ENCODE data around the gene PINLYP. TPM values are rescaled to one million over a fixed set of nuclear protein-coding genes. Genes with fewer than 3 reads are reported as not detected.
A peak's percentile ranks its signal among the peaks of the same experiment; 100 is the strongest.

PINLYP gene
- total RNA-seq, 6 donors from 2014 or later: 1.8 to 9.4 (median 4.1) TPM

GRCh38 chr19:43534305-43534815, 41.2 kb upstream of the PINLYP start:
- H3K4me1 ChIP-seq: peaks cover 14 to 28% (median 18%) of the 10 kb centered on the region in 4 donors
- peak in 1 of 2 donors; percentile 94 for DNase-seq
- peaks cover 1 to 17% (median 9%) of the 10 kb centered on the region in 4 donors for H3K36me3 ChIP-seq
- peaks cover 0 to 7% (median 3%) of the 10 kb centered on the region in 4 donors for H3K9me3 ChIP-seq
- peak overlapping the region in 3 of 4 donors; percentile 52 to 81 (median 72) for H3K4me3 ChIP-seq
- peak overlapping the region; percentile 84 to 89 (median 88) for H3K27ac ChIP-seq
- WGBS, 2 donors: 20 to 24% methylated on average over 7 to 17 of the region's 17 CpGs
- H3K27me3 ChIP-seq: no peaks in the 10 kb centered on the region
- TF ChIP-seq CTCF (IDR thresholded peaks at IDR 0.05) (no peak), POLR2AphosphoS5 (IDR thresholded peaks at IDR 0.05) (no peak), POLR2A (IDR thresholded peaks at IDR 0.05) (no peak), EP300 (IDR thresholded peaks at IDR 0.05) (no peak)
- ATAC-seq (ENCODE audit: low FRiP score in 2 of 2): no peak

- ATAC-seq (ENCODE audit: low FRiP score in 2 of 2): no peak
Observed at GRCh38 chr19:43534816-43535761, 40.5 kb upstream of the PINLYP start.

GRCh38 chr19:43538922-43539321, 36.7 kb upstream of the PINLYP start:
- Histone ChIP-seq H3K9me3 (peaks cover 0 to 7% (median 3%) of the 10 kb centered on the region in 4 donors), H3K36me3 (peaks cover 7 to 59% (median 44%) of the 10 kb centered on the region in 4 donors)

More at GRCh38 chr19:43534816-43535761, 40.5 kb upstream of the PINLYP start:
- Histone ChIP-seq H3K27ac (peak overlapping the region; percentile 84 to 89 (median 88)), H3K9me3 (peaks cover 0 to 7% (median 3%) of the 10 kb centered on the region in 4 donors), H3K4me1 (peaks cover 14 to 28% (median 18%) of the 10 kb centered on the region in 4 donors), H3K27me3 (no peaks in the 10 kb centered on the region), H3K36me3 (peaks cover 2 to 22% (median 11%) of the 10 kb centered on the region in 4 donors), H3K4me3 (peak overlapping the region in 1 of 4 donors; percentile 52)
- peak; percentile 32 to 89 for DNase-seq
- WGBS, 2 donors: 72 to 74% methylated on average over 40 to 60 of the region's 62 CpGs
- TF ChIP-seq POLR2A (IDR thresholded peaks at IDR 0.05) (no peak), CTCF (IDR thresholded peaks at IDR 0.05) (peak; percentile 35 to 63 (median 42))

GRCh38 chr19:43540381-43540780, 35.2 kb upstream of the PINLYP start:
- peaks cover 0 to 7% (median 3%) of the 10 kb centered on the region in 4 donors for H3K9me3 ChIP-seq
- peaks cover 0 to 6% (median under 1%) of the 10 kb centered on the region in 4 donors for H3K4me1 ChIP-seq
- no peak overlapping the region for H3K27ac ChIP-seq
- ATAC-seq (ENCODE audit: low FRiP score in 2 of 2) (no peak), DNase-seq (no peak)
- TF ChIP-seq POLR2AphosphoS5 (IDR thresholded peaks at IDR 0.05): no peak
- no peak for TF ChIP-seq POLR2A (IDR thresholded peaks at IDR 0.05)
- TF ChIP-seq CTCF (IDR thresholded peaks at IDR 0.05): no peak
- TF ChIP-seq EP300 (IDR thresholded peaks at IDR 0.05): no peak
- 95% methylated on average over 3 of the region's 3 CpGs for WGBS, 2 donors
- H3K4me3 ChIP-seq: no peak overlapping the region
- H3K36me3 ChIP-seq: peaks cover 7 to 74% (median 51%) of the 10 kb centered on the region in 4 donors
- H3K27me3 ChIP-seq: no peaks in the 10 kb centered on the region

More at GRCh38 chr19:43538922-43539321, 36.7 kb upstream of the PINLYP start:
- no peak for TF ChIP-seq POLR2AphosphoS5 (IDR thresholded peaks at IDR 0.05)
- no peak for TF ChIP-seq POLR2A (IDR thresholded peaks at IDR 0.05)
- no peak for TF ChIP-seq CTCF (IDR thresholded peaks at IDR 0.05)
- TF ChIP-seq EP300 (IDR thresholded peaks at IDR 0.05): no peak
- H3K4me3 ChIP-seq: no peak overlapping the region
- H3K27ac ChIP-seq: no peak overlapping the region
- H3K27me3 ChIP-seq: no peaks in the 10 kb centered on the region
- ATAC-seq (ENCODE audit: low FRiP score in 2 of 2) (no peak), DNase-seq (no peak)
- peaks cover 0 to 18% (median 8%) of the 10 kb centered on the region in 4 donors for H3K4me1 ChIP-seq
